H9 (cell line): ENCODE measurements around the gene UVSSA. TPM values are rescaled to one million over a fixed set of nuclear protein-coding genes. Genes with fewer than 3 reads are reported as not detected.

Experiments
- DNase-seq: peaks from one replicate; pipeline ENCODE4 v3.0.0-alpha.2; 2017
- H2AFZ ChIP-seq: one replicate; pipeline ENCODE4 v1.6.1; 2013; ENCODE audit warnings: mild to moderate bottlenecking, low read length, control low read depth, moderate library complexity
- H2AK5ac ChIP-seq: 2 replicates; pipeline ENCODE4 v1.6.1; 2013; ENCODE audit warnings: low read length, control low read depth, mixed read lengths; ENCODE audit not compliant: insufficient read length
- H2BK120ac ChIP-seq: one replicate; pipeline ENCODE4 v1.6.1; 2013; ENCODE audit warnings: low read depth, mild to moderate bottlenecking, low read length, control low read depth, inconsistent platforms; ENCODE audit not compliant: poor library complexity, severe bottlenecking
- H2BK12ac ChIP-seq: 2 replicates; pipeline ENCODE4 v1.6.1; 2013; ENCODE audit warnings: low read length, control low read depth, mixed read lengths, low read depth; ENCODE audit not compliant: insufficient read length
- H2BK15ac ChIP-seq: 2 replicates; pipeline ENCODE4 v1.6.1; 2013; ENCODE audit warnings: low read depth, low read length, control low read depth
- H2BK20ac ChIP-seq: one replicate; pipeline ENCODE4 v1.6.1; 2013; ENCODE audit warnings: low read depth, mild to moderate bottlenecking, low read length, control low read depth, inconsistent platforms; ENCODE audit not compliant: poor library complexity, severe bottlenecking
- H2BK5ac ChIP-seq: 2 replicates; pipeline ENCODE4 v1.6.1; 2013; ENCODE audit warnings: low read length, control low read depth, mixed read lengths; ENCODE audit not compliant: insufficient read length
- H3K14ac ChIP-seq: 2 replicates; pipeline ENCODE4 v1.6.1; 2013; ENCODE audit warnings: low read length, control low read depth; ENCODE audit not compliant: insufficient read depth
- H3K18ac ChIP-seq: 2 replicates; pipeline ENCODE4 v1.6.1; 2013; ENCODE audit warnings: low read depth, mild to moderate bottlenecking, mixed read lengths, low read length, control low read depth; ENCODE audit not compliant: insufficient read length
- H3K23ac ChIP-seq: 2 replicates; pipeline ENCODE4 v1.6.1; 2013; ENCODE audit warnings: low read length, control low read depth, mixed read lengths, low read depth; ENCODE audit not compliant: insufficient read length
- H3K23me2 ChIP-seq: 2 replicates; pipeline ENCODE4 v1.6.1; 2013; ENCODE audit warnings: low read depth, mild to moderate bottlenecking, mixed read lengths, low read length, control low read depth; ENCODE audit not compliant: insufficient read length, poor library complexity, severe bottlenecking
- H3K27ac ChIP-seq: 2 replicates; pipeline ENCODE4 v1.5.1; 2013; ENCODE audit warnings: low read length, control low read depth, mixed read lengths, low read depth; ENCODE audit not compliant: insufficient read length
- H3K27me3 ChIP-seq: 2 replicates; pipeline ENCODE4 v1.6.1; 2013; ENCODE audit warnings: low read length, control low read depth, inconsistent platforms; ENCODE audit not compliant: insufficient read depth
- H3K4ac ChIP-seq: 2 replicates; pipeline ENCODE4 v1.6.1; 2013; ENCODE audit warnings: low read depth, mild to moderate bottlenecking, control low read depth, inconsistent platforms, low read length, moderate library complexity
- H3K4me1 ChIP-seq: 2 replicates; pipeline ENCODE4 v1.6.1; 2013; ENCODE audit warnings: low read length, control low read depth, inconsistent platforms; ENCODE audit not compliant: insufficient read depth
- H3K4me2 ChIP-seq: 2 replicates; pipeline ENCODE4 v1.6.1; 2013; ENCODE audit warnings: low read length, control low read depth, mixed read lengths; ENCODE audit not compliant: insufficient read length, insufficient read depth
- H3K56ac ChIP-seq: 2 replicates; pipeline ENCODE4 v1.6.1; 2013; ENCODE audit warnings: low read depth, mild to moderate bottlenecking, mixed read lengths, low read length, control low read depth; ENCODE audit not compliant: insufficient read length
- H3K79me1 ChIP-seq: 2 replicates; pipeline ENCODE4 v1.6.1; 2013; ENCODE audit warnings: low read depth, mild to moderate bottlenecking, moderate library complexity, low read length, control low read depth, inconsistent platforms; ENCODE audit not compliant: insufficient read depth, poor library complexity, severe bottlenecking
- H3K79me2 ChIP-seq: 2 replicates; pipeline ENCODE4 v1.6.1; 2013; ENCODE audit warnings: low read length, control low read depth, inconsistent platforms; ENCODE audit not compliant: insufficient read depth
- H3K9ac ChIP-seq: 2 replicates; pipeline ENCODE4 v1.6.1; 2013; ENCODE audit warnings: low read length, control low read depth, mixed read lengths; ENCODE audit not compliant: insufficient read length; ENCODE audit errors: extremely low read depth
- H3K9me3 ChIP-seq: one replicate; pipeline ENCODE4 v1.6.1; 2013; ENCODE audit warnings: low read depth, low read length, inconsistent platforms; ENCODE audit not compliant: control insufficient read depth
- H3T11ph ChIP-seq: one replicate; pipeline ENCODE4 v1.6.1; 2013; ENCODE audit warnings: mild to moderate bottlenecking, low read length, control low read depth, inconsistent platforms
- H4K20me1 ChIP-seq: one replicate; pipeline ENCODE4 v1.6.1; 2013; ENCODE audit not compliant: control insufficient read depth, insufficient read length, insufficient read depth
- H4K5ac ChIP-seq: 2 replicates; pipeline ENCODE4 v1.6.1; 2013; ENCODE audit warnings: low read depth, mild to moderate bottlenecking, mixed read lengths, low read length, control low read depth; ENCODE audit not compliant: insufficient read length
- H4K8ac ChIP-seq: replicated peaks from 2 replicates; pipeline ENCODE4 v1.6.1; 2013; ENCODE audit warnings: low read length, control low read depth, mixed read lengths, low read depth; ENCODE audit not compliant: insufficient read length
- H4K91ac ChIP-seq: 2 replicates; pipeline ENCODE4 v1.6.1; 2013; ENCODE audit warnings: low read depth, mild to moderate bottlenecking, moderate library complexity, mixed read lengths, low read length, control low read depth; ENCODE audit not compliant: insufficient read length
- H3K27ac Mint-ChIP-seq, 3 experiments: 2 replicates in 2 of 3; 3 replicates in 1 of 3; pipeline ENCODE4 v1.8.0; 2020 to 2021; ENCODE audit warnings: mixed read lengths in 3 of 3, mild to moderate bottlenecking in 1 of 3, moderate library complexity in 1 of 3
- H3K27me3 Mint-ChIP-seq: 2 replicates; pipeline ENCODE4 v1.8.0; 2021; ENCODE audit warnings: low read depth, mild to moderate bottlenecking, moderate library complexity, mixed read lengths
- H3K36me3 Mint-ChIP-seq, 3 experiments: 2 replicates in 2 of 3; 3 replicates in 1 of 3; pipeline ENCODE4 v1.8.0; 2020 to 2021; ENCODE audit warnings: low read depth in 3 of 3, mixed read lengths in 3 of 3; ENCODE audit not compliant: insufficient read depth in 1 of 3
- H3K4me1 Mint-ChIP-seq, 2 experiments: 2 replicates each; pipeline ENCODE4 v1.8.0; 2020; ENCODE audit warnings: mixed read lengths in 2 of 2
- H3K4me3 Mint-ChIP-seq, 2 experiments: 2 replicates in 1 of 2; 3 replicates in 1 of 2; pipeline ENCODE4 v1.8.0; 2020 to 2021; ENCODE audit warnings: mild to moderate bottlenecking in 2 of 2, mixed read lengths in 2 of 2, moderate library complexity in 1 of 2
- H3K9me3 Mint-ChIP-seq, 2 experiments: 2 replicates in 1 of 2; 3 replicates in 1 of 2; pipeline ENCODE4 v1.8.0; 2020; ENCODE audit warnings: mild to moderate bottlenecking in 2 of 2, mixed read lengths in 2 of 2, moderate library complexity in 1 of 2
- CTCF ChIP-seq: fragments of 200-600 bp; sonication (generic); conservative IDR thresholded peaks from 3 replicates; pipeline ENCODE4 v1.8.0; 2021; ENCODE audit warnings: antibody characterized with exemption, mild to moderate bottlenecking
- WGBS: extraction: QIAGEN DNeasy Blood & Tissue Kit; methylation state at CpG from one replicate; pipeline ENCODE4 v1.1.7; 2013; ENCODE audit warnings: missing lambda C conversion rate, low lambda C conversion rate, mixed read lengths; ENCODE audit not compliant: insufficient read length; ENCODE audit errors: extremely low coverage; 5-methylcytosine and 5-hydroxymethylcytosine counted together
- total RNA-seq: library from RNA; stranded (reverse); gene quantifications from 2 replicates; pipeline ENCODE4 v1.2.1, GENCODE V29; 2021

UVSSA gene
- total RNA-seq, 1 experiment from 2014 or later: 15.9 TPM

GRCh38 chr4:1361431-1361830 is 14.4 kb downstream of the UVSSA start:
- Histone ChIP-seq H3K23ac (no peak overlapping the region), H4K20me1 (no peaks in the 10 kb centered on the region), H3K27me3 (no peaks in the 10 kb centered on the region), H4K5ac (no peak overlapping the region), H3K9ac (no peak overlapping the region), H3K79me1 (no peaks in the 10 kb centered on the region), H2AK5ac (no peak overlapping the region), H2BK5ac (no peak overlapping the region), H3K23me2 (no peaks in the 10 kb centered on the region), H4K91ac (no peak overlapping the region), H3K4ac (no peak overlapping the region), H3K4me2 (no peak overlapping the region), H2BK12ac (no peak overlapping the region), H3T11ph (no peak overlapping the region), H2BK20ac (no peak overlapping the region), H2BK120ac (no peak overlapping the region), H3K9me3 (no peaks in the 10 kb centered on the region), H3K27ac (no peak overlapping the region), H2BK15ac (no peak overlapping the region), H3K14ac (no peak overlapping the region), H3K56ac (no peak overlapping the region), H2AFZ (no peak overlapping the region), H3K18ac (no peak overlapping the region), H3K4me1 (no peaks in the 10 kb centered on the region), H4K8ac (no peak overlapping the region), H3K79me2 (no peaks in the 10 kb centered on the region)
- DNase-seq: no peak
- H3K27me3 Mint-ChIP-seq: no peaks in the 10 kb centered on the region
- peaks cover 0 to 16% (median 11%) of the 10 kb centered on the region in 3 experiments; a peak in 5 of 7 replicates for H3K36me3 Mint-ChIP-seq
- no peak overlapping the region for H3K4me3 Mint-ChIP-seq
- no peak overlapping the region for H3K27ac Mint-ChIP-seq
- TF ChIP-seq CTCF: no peak
- no peaks in the 10 kb centered on the region for H3K9me3 Mint-ChIP-seq
- H3K4me1 Mint-ChIP-seq: 0 out of 4 replicates have a peak, but pooled peaks cover 0 to 2% of the 10 kb centered on the region in 2 experiments
- WGBS: no CpG with 5 or more reads among the region's 18 CpGs
